GM20431 (cell line): ENCODE results near the gene MVP.

ENCODE experiments used
- in situ Hi-C: fragments of 300-500 bp; cut with MseI, MboI; formaldehyde crosslinking; loops from one replicate; pipeline ENCODE4 v1.15.0; 2020; ENCODE audit warnings: low sequenced_read_pairs; ENCODE audit not compliant: unreplicated experiment

The MVP gene

DNA sequence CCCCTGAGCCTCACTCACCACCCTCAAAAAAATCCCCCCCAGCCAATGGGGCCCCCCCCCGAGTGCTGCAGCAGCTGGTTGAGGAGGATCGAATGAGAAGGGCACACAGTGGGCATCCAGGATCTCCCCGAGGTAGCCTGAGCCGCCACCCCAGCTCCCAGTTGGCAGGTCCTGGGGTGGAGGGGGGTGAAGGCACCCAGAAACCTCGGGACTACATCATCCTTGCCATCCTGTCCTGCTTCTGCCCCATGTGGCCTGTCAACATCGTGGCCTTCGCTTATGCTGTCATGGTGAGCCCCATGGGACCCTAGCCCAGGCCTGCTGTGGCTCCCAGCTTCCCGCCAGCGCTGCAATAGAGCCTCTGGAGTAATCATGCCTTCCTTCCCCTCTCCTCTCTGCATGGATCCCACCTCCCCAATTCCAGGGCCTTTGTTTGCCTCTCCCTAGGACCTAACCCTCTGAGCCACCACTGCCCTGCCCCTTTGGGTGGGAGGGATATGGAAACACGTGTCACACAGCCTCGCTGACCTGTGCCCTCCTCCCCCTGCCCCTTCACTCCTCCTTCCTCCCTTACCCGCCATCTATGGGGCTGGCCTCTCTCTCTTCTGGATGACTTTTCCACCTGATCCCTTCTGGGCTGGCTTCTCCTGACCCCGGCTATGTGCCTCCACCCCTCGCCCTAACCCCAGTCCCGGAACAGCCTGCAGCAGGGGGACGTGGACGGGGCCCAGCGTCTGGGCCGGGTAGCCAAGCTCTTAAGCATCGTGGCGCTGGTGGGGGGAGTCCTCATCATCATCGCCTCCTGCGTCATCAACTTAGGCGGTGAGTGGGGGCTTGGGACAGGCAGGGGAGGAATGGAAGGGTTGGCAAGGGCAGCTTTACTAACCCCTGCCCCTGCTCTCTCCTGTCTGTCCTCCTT, 6.4 kb upstream of the MVP start:
- in situ Hi-C loops, result loop anchor here (10.0 kb wide), 1 partner anchor 61 kb away; no protein-coding TSS in a partner anchor

DNA sequence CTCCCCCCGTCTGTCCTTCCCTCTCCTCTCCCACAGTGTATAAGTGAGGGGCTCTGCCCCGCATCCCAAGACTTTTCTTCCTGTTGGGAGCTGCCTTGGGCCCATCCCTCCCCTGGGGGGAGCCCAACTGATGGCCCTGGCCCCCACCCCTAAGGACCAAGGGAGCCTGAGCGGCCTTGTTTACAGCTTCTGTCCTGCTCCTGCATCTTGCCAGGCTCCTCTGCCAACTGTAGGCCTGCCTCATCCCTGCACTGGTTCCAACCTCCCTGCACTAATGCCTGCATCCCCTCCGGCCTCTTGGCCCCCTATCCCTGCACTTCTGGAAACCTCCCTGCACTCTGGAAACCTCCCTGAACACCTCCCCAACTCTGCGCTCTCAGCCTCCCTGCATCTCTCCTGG, 5.7 kb upstream of the MVP start:
- in situ Hi-C loops, result loop anchor here (10.0 kb wide), 1 partner anchor 60 kb away; no protein-coding TSS in a partner anchor

DNA sequence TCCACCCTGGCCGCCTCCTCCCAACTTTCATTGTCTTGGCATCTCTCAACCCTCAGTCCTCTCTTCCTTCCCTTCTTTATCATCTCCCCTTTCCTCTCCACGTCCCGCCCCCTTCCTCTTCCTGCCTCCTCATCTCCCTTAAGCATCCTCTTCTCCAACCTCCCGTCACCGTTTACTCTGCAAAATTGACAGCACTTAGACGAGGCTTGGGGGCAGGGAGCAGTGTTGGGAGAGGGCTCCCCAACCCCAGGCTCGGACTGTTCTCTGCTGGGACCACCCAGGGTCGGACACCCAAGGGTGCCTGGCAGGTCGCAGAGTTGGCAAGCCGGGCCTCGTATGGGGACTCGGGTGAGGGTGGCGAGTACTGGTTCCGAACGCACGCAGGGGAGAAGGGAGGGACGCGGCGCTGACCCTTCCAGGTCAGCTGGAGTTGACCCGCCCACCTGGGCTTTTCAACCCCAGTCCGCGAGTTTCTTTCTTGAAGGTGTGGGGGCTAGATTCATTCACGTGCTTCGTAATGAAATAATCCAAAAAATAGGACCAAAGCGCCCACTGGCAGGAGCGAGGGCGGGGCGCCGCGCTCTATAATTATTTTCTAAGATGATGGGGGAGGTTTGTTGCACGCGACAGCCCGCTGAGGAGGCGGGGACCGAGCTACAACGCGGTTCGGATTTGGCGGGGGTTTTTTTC, 5.1 kb upstream of the MVP start:
- in situ Hi-C loops, result loop anchor here (10.0 kb wide), 1 partner anchor 60 kb away; no protein-coding TSS in a partner anchor

DNA sequence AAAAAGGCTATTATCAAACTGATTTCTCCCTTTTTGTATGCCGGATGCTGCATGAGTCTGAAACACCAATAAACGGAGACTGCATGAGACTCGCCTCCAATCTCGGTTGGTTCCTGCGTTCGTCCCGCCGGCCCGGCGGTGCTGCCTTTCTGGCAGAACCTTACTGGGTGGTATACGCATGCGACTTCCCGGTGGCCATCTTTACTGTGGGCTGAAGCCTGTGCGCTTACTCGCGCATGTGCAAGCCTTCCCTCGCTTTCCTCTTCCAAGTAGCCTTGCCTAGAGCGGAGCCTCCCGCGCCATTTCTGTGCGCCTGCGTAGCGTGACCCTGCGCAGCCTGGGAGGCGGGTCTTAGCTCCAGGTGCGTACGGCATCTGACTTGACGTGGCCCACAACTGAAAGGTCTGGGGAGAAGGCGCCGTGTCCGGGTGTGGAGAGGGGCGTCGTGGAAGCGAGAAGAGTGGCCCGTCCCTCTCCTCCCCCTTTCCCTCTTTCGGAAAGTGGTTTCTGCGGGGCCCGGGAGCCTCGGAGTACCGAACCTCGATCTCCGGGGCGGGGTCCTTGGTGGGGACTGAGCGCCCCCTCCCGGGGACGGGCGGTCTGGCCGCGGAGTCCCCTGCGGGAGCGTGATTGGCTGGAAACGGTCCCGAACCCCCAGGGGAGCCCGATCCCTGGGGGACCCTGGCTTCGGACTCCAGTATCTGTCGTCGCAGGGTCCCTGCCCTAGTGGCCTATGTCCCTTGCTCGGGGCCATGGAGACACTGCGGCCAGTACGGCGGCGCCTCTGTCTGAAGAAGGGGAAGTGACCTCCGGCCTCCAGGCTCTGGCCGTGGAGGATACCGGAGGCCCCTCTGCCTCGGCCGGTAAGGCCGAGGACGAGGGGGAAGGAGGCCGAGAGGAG, 4.2 kb upstream of the MVP start, which contains the start of gene PAGR1:
TSS of gene PAGR1 (plus strand) at position 360 of the 901 bp plus-strand sequence. CDS start at position 734, 374 bp downstream.
- in situ Hi-C loops, result loop anchor here (10.0 kb wide), 1 partner anchor 59 kb away; no protein-coding TSS in a partner anchor

DNA sequence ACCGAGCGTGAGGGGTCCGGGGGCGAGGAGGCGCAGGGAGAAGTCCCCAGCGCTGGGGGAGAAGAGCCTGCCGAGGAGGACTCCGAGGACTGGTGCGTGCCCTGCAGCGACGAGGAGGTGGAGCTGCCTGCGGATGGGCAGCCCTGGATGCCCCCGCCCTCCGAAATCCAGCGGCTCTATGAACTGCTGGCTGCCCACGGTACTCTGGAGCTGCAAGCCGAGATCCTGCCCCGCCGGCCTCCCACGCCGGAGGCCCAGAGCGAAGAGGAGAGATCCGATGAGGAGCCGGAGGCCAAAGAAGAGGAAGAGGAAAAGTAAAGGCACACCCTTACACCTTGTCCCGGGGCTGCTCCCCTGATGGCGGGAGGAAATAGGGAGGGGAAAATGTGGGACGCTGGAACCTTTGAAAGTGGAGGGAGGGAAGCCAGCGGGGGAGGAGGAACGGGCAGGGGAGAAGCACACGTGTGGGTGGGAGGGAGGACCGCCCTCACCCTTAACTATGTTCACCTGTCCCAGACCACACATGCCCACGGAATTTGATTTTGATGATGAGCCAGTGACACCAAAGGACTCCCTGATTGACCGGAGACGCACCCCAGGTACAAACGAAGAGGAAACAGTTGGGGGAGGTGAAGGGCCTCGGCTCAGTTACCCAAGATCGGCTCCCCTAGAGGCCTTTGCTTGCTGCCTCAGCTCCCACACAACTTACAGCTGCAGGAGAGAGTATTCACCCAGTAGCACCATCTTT, 3.4 kb upstream of the MVP start:
- in situ Hi-C loops, result loop anchor here (10.0 kb wide), 1 partner anchor 58 kb away; no protein-coding TSS in a partner anchor

DNA sequence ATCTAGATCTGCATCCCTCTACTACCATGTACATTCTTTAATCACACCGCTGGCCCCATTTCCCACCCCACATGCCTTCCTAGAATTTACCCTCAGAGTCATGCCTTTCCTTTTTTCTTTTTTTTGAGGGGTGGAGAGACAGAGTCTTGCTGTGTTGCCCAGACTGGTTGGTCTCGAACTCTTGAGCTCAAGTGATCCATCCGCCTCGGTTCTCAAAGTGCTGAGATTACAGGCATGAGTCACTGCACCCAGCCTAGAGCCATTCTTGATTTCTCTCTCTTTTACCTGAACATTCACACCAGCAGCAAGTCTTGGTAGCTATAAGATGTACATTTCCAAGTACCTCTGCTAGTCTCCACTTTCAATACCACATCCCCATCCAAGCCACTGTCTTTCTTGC, 2.2 kb upstream of the MVP start:
- in situ Hi-C loops, result loop anchor here (10.0 kb wide), 1 partner anchor 57 kb away; no protein-coding TSS in a partner anchor

DNA sequence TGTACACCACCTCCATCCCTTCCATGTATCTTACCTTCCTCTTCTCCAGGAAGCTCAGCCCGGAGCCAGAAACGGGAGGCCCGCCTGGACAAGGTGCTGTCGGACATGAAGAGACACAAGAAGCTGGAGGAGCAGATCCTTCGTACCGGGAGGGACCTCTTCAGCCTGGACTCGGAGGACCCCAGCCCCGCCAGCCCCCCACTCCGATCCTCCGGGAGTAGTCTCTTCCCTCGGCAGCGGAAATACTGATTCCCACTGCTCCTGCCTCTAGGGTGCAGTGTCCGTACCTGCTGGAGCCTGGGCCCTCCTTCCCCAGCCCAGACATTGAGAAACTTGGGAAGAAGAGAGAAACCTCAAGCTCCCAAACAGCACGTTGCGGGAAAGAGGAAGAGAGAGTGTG, 756 bp upstream of the MVP start:
- in situ Hi-C loops, result loop anchor here (10.0 kb wide), 1 partner anchor 55 kb away; no protein-coding TSS in a partner anchor

DNA sequence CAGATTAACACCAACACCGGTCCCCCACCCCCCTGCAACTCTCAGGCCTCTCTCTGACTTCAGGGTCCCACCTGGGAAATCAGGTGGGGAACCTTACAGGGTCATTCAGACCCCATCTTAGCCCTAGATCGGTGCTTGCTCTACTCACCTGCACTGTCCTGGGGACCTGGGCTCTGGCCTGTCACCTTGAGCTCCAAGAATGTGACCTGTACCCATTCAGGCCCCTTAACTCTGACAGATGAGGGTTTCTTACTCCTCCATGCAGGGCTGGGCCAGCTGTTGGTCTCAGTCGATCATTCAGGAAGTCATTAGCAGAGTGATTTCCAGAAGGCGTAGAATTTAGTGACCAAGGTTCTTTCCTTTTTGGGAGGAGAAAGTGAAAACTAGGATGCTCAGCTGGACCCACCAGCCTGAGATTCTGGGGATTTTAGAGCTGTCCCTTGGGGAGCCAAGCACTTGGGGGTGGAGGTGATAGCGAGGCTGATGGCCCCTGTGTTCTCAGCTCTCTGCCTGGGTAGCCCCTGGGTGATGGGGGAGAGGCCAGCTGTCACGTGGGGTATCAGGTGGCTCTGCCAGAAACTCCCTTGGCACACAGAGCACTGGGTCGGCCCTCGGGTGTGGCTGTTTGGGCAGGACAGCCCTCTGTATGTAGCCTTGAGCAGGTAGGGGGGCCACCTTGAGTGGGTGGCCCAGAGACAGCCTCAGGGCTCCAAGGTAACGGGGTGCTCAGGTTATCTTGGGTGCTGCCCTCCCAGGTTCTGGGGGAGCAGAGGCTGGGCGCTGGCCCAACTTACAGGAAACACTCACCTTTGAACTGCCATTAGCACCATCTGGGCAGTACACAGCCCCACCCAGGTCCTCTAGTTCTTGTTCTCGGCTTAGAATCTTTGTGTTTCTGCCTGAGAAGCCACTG, 724 bp downstream of the MVP start:
- in situ Hi-C loops, result no loop called here

DNA sequence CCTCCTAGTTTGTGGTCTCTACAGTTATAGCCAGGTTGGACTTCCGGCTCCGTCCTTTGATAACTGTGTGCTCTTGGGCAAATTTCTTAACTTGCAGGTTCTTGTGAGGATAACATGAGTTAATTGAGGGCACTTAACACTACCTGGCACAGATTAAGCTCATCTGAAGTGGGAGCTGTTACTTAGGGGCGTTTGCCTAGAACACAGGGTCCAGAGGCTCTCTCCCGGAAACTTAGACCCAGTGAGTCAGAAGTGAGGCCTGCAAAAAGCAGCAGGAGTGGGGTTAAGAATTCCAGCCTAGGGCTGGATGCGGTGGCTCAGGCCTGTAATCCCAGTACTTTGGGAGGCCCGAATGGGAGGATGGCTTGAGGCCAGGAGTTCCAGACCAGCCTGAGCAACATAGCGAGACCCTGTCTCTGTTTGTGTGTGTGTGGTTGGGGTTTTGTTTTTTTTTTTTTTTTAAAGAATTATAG, 1.4 kb downstream of the MVP start:
- in situ Hi-C loops, result no loop called here

DNA sequence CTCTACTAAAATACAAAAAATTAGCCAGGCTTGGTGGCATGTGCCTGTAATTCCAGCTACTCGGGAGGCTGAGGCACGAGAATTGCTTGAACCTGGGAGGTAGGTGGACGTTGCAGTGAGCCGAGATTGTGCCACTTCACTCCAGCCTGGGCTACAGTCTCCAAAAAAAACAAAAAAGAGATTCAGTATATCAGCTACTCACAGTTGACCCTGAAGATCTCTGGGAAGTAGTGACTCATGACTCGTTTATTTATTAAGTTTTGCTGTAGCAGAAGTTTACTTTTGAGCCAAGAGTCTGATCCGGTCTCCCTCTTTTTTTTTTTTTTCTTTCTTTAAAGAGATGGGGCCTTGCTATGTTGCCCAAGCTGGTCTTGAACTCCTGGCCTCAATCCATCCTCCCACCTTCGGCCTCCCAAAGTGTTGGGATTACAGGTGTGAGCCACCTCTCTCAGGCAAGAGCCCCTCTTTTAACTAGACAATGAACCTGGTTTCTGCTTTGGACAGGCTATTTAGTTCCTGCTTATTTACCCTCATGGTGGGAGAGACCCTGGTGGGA, 4.4 kb downstream of the MVP start:
- in situ Hi-C loops, result loop anchor here (25.0 kb wide), 1 partner anchor 188 kb away; the partner anchor contains the start of genes C16orf92 and DOC2A

DNA sequence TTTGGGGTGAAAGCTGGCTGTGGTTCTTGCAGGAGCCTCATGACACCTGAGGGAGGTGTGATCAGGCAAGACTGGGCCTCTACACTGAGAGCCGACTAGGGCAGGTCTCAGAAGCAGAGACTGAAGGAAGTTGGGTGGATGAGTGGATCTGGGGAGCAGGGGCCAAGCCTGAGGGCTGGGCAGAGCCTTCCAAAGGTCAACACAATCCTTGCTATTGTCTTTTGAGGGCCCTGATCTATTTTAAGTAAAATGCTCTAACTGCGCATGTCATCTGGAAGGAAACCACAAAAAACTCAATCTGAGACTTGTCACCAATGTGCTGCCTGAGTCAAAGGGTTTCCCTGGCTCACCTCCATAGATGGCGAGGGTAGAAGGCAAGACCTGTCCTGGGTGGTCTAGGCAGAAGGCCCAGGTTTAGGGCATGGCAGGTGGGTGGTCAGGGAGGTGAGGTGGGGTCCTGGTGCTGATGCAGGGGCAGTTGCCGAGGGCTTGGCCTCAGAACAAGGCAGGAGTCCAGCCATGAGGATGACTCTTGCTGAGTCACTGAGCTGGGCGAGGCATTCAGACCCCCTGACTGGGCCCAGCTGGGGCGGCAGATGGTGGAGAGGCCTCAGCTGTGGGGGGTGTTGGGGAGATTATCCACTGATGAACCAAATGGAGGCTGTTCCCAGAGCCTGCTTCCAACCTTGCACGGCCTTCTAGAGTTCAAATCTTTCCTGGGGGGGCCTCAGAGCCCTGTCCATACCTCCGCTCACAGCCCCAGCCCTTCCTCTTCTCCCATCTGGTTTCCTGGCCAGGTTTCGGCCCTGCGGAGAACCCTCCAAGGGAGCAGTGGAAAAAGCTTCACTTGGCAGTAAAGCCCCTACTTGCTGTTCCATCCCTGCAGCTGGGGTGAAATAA, 5.1 kb downstream of the MVP start:
- in situ Hi-C loops, result loop anchor here (25.0 kb wide), 1 partner anchor 187 kb away; the partner anchor contains the start of genes C16orf92 and DOC2A

DNA sequence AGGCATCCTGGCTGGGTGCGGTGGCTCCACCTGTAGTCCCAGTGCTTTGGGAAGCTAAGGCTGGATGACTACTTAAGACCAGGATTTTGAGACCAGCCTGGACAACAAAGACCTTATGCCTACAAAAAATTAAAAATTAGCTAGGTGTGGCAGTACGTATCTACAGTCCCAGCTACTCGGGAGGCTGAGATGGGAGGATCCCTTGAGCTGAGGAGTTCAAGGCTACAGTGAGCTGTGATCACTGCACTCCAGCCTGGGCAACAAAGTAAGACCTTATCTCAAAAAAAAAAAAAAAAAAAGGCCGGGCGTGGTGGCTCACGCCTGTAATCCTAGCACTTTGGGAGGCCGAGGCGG, 6.1 kb downstream of the MVP start:
- in situ Hi-C loops, result loop anchor here (25.0 kb wide), 1 partner anchor 186 kb away; the partner anchor contains the start of genes C16orf92 and DOC2A

DNA sequence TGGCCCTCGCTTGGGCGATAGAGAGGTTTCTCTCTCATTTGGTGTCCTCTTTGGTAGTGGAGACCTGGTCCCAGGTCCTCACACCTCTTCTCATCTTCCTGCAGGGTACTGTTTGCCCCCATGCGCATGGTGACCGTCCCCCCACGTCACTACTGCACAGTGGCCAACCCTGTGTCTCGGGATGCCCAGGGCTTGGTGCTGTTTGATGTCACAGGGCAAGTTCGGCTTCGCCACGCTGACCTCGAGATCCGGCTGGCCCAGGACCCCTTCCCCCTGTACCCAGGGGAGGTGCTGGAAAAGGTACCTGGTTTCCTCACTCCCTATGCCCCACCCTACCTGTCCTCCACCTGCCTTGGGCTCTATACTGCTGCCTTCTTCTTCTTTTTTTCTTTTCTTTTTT, 10.5 kb downstream of the MVP start:
- in situ Hi-C loops, result loop anchor here (25.0 kb wide), 1 partner anchor 182 kb away; the partner anchor contains the start of genes C16orf92 and DOC2A

DNA sequence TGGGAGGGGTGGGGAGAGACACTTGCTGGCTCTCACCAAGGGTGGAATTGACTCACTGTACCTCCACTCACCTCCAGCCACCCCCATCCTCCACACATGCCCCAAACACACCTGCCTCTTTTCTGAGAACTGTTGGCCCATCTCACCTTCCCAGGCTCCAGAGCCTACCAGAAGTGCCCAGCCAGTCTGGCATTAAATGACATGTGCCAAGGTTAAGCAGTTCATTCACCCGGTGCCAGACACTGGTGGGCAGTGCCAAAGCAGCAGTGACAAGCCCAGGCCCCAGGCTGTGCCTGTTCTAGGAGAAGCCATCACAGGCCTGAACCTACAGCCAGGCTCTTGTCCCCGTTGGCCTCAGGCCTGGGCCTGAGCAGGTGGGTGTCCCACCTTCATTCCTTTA, 11.2 kb downstream of the MVP start:
- in situ Hi-C loops, result loop anchor here (25.0 kb wide), 1 partner anchor 181 kb away; the partner anchor contains the start of genes C16orf92 and DOC2A

DNA sequence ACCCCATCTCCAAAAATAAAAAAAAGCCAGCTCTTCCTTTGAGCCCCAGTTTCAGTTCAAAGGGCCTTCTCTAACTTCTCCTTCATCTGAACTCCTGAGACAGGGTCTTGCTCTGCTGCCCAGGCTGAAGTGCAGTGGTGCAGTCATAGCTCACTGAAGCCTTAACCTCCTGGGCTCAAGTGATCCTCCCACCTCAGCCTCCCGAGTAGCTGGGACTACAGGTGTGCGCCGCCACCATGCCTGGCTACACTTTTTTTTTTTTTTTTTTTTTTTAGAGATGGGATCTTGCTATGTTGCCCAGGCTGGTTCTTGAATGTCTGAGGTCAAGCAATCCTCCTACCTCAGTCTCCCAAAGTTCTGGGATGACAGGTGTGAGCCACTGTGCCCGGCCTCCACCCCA, 13.0 kb downstream of the MVP start:
- in situ Hi-C loops, result loop anchor here (25.0 kb wide), 1 partner anchor 179 kb away; the partner anchor contains the start of genes C16orf92 and DOC2A

DNA sequence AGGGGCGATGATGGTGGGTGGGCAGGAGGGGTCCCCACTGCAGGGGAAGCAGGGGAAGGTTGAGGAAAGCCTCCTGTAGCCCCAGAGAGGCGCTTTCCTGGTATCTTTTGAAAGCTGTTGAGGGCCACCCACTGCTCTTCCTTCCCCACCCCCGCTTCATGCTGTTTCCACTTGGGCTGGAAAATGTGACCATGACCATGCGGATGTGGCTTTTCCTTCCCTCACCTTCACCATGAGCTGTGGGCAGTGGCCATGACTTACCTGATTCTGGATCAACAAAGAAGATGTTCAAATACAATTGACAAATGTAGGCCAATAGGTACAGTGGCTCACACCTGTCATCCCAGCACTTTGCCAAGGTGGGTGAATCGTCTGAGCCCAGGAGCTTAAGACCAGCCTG, 13.8 kb downstream of the MVP start:
- in situ Hi-C loops, result loop anchor here (25.0 kb wide), 1 partner anchor 178 kb away; the partner anchor contains the start of genes C16orf92 and DOC2A
